GM12878 (cell line): ENCODE results near the gene OMG. TPM values are rescaled to one million over a fixed set of nuclear protein-coding genes. Genes with fewer than 3 reads are reported as not detected.

ENCODE experiments used
- ATF7 ChIP-seq: fragments of 450-650 bp; IDR thresholded peaks from 2 replicates; pipeline ENCODE4 v1.6.1; 2016; ENCODE audit warnings: low read depth, mild to moderate bottlenecking
- BHLHE40 ChIP-seq, 2 experiments: fragments of 450-650 bp in 1 of 2; IDR thresholded peaks; 2 replicates each; pipeline ENCODE4 v1.6.1; 2011 to 2017; ENCODE audit warnings: low read depth in 2 of 2, borderline replicate concordance in 1 of 2, improper control_type of control experiment in 1 of 2, low read length in 1 of 2, mild to moderate bottlenecking in 1 of 2
- CREB1 ChIP-seq: IDR thresholded peaks from 2 replicates; pipeline ENCODE4 v1.6.1; 2012; ENCODE audit warnings: low read depth, mild to moderate bottlenecking, inconsistent platforms
- EZH2 ChIP-seq: IDR thresholded peaks from 2 replicates; pipeline ENCODE4 v1.6.1; 2012; ENCODE audit warnings: low read depth, mild to moderate bottlenecking, control low read depth, inconsistent platforms, low read length, borderline replicate concordance; ENCODE audit not compliant: control insufficient read depth
- IRF3 ChIP-seq: fragments of 450-650 bp; IDR thresholded peaks from 2 replicates; pipeline ENCODE4 v1.6.1; 2014; ENCODE audit warnings: mild to moderate bottlenecking
- JUND ChIP-seq: IDR thresholded peaks from 2 replicates; pipeline ENCODE4 v1.6.1; 2012; ENCODE audit warnings: low read depth, mild to moderate bottlenecking, low read length, improper control_type of control experiment, moderate library complexity
- MEF2B ChIP-seq: fragments of 450-650 bp; IDR thresholded peaks from 2 replicates; pipeline ENCODE4 v1.6.1; 2018; ENCODE audit warnings: mild to moderate bottlenecking, moderate library complexity; ENCODE audit not compliant: partially characterized antibody, poor library complexity, severe bottlenecking
- NKRF ChIP-seq: fragments of 450-650 bp; conservative IDR thresholded peaks from 2 replicates; pipeline ENCODE4 v1.6.1; 2017; ENCODE audit warnings: mild to moderate bottlenecking, moderate library complexity
- PAX8 ChIP-seq: fragments of 450-650 bp; IDR thresholded peaks from 2 replicates; pipeline ENCODE4 v1.6.1; 2017; ENCODE audit warnings: mild to moderate bottlenecking, moderate library complexity
- POLR2A ChIP-seq: IDR thresholded peaks from 2 replicates; pipeline ENCODE4 v1.6.1; 2011; ENCODE audit warnings: low read depth, mild to moderate bottlenecking, low read length
- POLR2AphosphoS2 ChIP-seq: IDR thresholded peaks from 2 replicates; pipeline ENCODE4 v1.6.1; 2011; ENCODE audit warnings: low read depth, mild to moderate bottlenecking, low read length, improper control_type of control experiment, moderate library complexity
- RELA ChIP-seq: fragments of 450-650 bp; IDR thresholded peaks from 2 replicates; pipeline ENCODE4 v1.8.0; 2014; ENCODE audit warnings: borderline replicate concordance; ENCODE audit not compliant: partially characterized antibody
- SMARCA5 ChIP-seq: fragments of 450-650 bp; IDR thresholded peaks from 2 replicates; pipeline ENCODE4 v1.6.1; 2017; ENCODE audit warnings: mild to moderate bottlenecking
- SREBF2 ChIP-seq: IDR thresholded peaks from 2 replicates; pipeline ENCODE4 v1.6.1; 2012; ENCODE audit warnings: mild to moderate bottlenecking, low read length
- STAT1 ChIP-seq: fragments of 450-650 bp; conservative IDR thresholded peaks from 2 replicates; pipeline ENCODE4 v1.6.1; 2014; ENCODE audit warnings: antibody characterized with exemption, mild to moderate bottlenecking
- TARDBP ChIP-seq: IDR thresholded peaks from 2 replicates; pipeline ENCODE4 v1.6.1; 2016; ENCODE audit warnings: borderline replicate concordance
- polyA plus RNA-seq, 11 experiments: library from polyadenylated mRNA; depleted of rRNA in 4 of 11; unstranded in 6 of 11; stranded (reverse) in 5 of 11; fragments of >200 nt; fragmentation: Nextera tagmentation in 4 of 11; fragmentation: Illumina TruSeq in 1 of 11; extraction: Ambion mirVana in 4 of 11; extraction: Trizol in 1 of 11; gene quantifications; 1 replicate in 1 of 11; 2 replicates in 10 of 11; pipeline versions ENCODE4 v1.2.1 to v1.2.3, GENCODE V29; 2011 to 2016; ENCODE audit warnings: inconsistent platforms in 2 of 11, missing spikeins in 2 of 11, low read depth in 1 of 11
- total RNA-seq, 4 experiments: library from RNA; depleted of rRNA in 3 of 4; stranded (reverse); fragments of >200 nt in 3 of 4; fragmentation: Illumina TruSeq in 1 of 4; extraction: Trizol in 1 of 4; gene quantifications; 2 replicates each; pipeline versions ENCODE4 v1.2.1 to v1.2.3, GENCODE V29; 2013 to 2021
- TF ChIP-seq, protein P1 (sequence below): fragments of 450-650 bp; IDR thresholded peaks from 2 replicates; pipeline ENCODE4 v1.6.1; 2017; ENCODE audit warnings: antibody characterized with exemption, mild to moderate bottlenecking, moderate library complexity
- TF ChIP-seq, protein P2 (sequence below): IDR thresholded peaks from 2 replicates; pipeline ENCODE4 v1.6.1; 2012; ENCODE audit warnings: improper control_type of control experiment, low read depth, low read length; ENCODE audit not compliant: insufficient replicate concordance

The OMG gene
- total and polyA plus RNA-seq, 10 of the 15 experiments (the other 5 are each of a cell fraction or from before 2014, with no cell fraction given) = 0.09 to 0.96 (median 0.26) TPM

DNA sequence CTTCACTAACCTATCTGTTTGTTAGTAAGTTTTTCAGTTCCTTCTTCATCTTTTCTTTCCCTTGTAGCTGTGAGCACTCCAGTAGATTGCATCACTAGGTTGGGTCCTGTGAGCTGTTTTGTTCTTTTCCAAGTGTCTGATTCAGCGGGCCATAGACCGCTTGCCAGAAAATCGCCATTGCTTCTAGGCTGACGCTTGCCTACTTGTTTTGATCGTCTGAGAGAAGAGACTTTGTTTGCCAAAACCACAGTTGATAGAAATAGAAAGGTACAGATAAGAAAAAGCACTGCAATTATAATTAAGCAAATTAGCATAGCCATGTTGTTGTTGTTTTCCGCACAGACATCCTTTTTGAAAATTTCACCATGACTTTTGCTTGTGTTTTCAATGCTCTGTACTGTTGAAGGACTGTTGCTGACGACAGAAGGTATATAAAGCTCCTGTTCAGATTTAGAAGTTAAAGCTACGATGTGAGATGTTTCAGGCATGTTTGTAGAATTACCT, 21.3 kb upstream of the OMG start (continued):
- no peak for TF ChIP-seq TARDBP
- no peak for TF ChIP-seq EZH2
- no peak for TF ChIP-seq PAX8
- peak; percentile 69 for TF ChIP-seq POLR2A
- TF ChIP-seq IRF3 = no peak
- no peak for TF ChIP-seq JUND
- TF ChIP-seq NKRF = no peak
- TF ChIP-seq BHLHE40 (IDR thresholded peaks at IDR 0.05; ENCODE audit: borderline replicate concordance in 1 of 2, low read depth in 2 of 2, low read length in 1 of 2) = no peak; a peak in 1 of 4 replicates
- TF ChIP-seq STAT1 = no peak
- TF ChIP-seq RELA = no peak
- no peak for TF ChIP-seq CREB1
- TF ChIP-seq, protein P1, sequence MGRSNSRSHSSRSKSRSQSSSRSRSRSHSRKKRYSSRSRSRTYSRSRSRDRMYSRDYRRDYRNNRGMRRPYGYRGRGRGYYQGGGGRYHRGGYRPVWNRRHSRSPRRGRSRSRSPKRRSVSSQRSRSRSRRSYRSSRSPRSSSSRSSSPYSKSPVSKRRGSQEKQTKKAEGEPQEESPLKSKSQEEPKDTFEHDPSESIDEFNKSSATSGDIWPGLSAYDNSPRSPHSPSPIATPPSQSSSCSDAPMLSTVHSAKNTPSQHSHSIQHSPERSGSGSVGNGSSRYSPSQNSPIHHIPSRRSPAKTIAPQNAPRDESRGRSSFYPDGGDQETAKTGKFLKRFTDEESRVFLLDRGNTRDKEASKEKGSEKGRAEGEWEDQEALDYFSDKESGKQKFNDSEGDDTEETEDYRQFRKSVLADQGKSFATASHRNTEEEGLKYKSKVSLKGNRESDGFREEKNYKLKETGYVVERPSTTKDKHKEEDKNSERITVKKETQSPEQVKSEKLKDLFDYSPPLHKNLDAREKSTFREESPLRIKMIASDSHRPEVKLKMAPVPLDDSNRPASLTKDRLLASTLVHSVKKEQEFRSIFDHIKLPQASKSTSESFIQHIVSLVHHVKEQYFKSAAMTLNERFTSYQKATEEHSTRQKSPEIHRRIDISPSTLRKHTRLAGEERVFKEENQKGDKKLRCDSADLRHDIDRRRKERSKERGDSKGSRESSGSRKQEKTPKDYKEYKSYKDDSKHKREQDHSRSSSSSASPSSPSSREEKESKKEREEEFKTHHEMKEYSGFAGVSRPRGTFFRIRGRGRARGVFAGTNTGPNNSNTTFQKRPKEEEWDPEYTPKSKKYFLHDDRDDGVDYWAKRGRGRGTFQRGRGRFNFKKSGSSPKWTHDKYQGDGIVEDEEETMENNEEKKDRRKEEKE = no peak
- TF ChIP-seq, protein P2, sequence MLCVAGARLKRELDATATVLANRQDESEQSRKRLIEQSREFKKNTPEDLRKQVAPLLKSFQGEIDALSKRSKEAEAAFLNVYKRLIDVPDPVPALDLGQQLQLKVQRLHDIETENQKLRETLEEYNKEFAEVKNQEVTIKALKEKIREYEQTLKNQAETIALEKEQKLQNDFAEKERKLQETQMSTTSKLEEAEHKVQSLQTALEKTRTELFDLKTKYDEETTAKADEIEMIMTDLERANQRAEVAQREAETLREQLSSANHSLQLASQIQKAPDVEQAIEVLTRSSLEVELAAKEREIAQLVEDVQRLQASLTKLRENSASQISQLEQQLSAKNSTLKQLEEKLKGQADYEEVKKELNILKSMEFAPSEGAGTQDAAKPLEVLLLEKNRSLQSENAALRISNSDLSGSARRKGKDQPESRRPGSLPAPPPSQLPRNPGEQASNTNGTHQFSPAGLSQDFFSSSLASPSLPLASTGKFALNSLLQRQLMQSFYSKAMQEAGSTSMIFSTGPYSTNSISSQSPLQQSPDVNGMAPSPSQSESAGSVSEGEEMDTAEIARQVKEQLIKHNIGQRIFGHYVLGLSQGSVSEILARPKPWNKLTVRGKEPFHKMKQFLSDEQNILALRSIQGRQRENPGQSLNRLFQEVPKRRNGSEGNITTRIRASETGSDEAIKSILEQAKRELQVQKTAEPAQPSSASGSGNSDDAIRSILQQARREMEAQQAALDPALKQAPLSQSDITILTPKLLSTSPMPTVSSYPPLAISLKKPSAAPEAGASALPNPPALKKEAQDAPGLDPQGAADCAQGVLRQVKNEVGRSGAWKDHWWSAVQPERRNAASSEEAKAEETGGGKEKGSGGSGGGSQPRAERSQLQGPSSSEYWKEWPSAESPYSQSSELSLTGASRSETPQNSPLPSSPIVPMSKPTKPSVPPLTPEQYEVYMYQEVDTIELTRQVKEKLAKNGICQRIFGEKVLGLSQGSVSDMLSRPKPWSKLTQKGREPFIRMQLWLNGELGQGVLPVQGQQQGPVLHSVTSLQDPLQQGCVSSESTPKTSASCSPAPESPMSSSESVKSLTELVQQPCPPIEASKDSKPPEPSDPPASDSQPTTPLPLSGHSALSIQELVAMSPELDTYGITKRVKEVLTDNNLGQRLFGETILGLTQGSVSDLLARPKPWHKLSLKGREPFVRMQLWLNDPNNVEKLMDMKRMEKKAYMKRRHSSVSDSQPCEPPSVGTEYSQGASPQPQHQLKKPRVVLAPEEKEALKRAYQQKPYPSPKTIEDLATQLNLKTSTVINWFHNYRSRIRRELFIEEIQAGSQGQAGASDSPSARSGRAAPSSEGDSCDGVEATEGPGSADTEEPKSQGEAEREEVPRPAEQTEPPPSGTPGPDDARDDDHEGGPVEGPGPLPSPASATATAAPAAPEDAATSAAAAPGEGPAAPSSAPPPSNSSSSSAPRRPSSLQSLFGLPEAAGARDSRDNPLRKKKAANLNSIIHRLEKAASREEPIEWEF = no peak
- TF ChIP-seq MEF2B = peak; percentile 41
- 0 out of 2 replicates have a peak, but pooled peaks have one; percentile 33 for TF ChIP-seq SMARCA5
- TF ChIP-seq ATF7 = peak; percentile 79
- no peak for TF ChIP-seq POLR2AphosphoS2
- TF ChIP-seq SREBF2 = no peak
